Stimulated activated memory B cell treated with anti-CD40 and anti-IgM and Interleukin-4, amounts not matched to agents 10 μg/mL and 1 μg/mL and 100 μg/mL, for 72 hours (primary cell): ENCODE results near the gene CACNA2D2.

ENCODE experiments used
- ATAC-seq: fragments of 150-1000 bp; cut with Tn5 transposase; 2 replicates; pipeline ENCODE4 v1.10.0; 2021
- H3K27ac Mint-ChIP-seq: one replicate; pipeline ENCODE4 v1.8.0; 2022; ENCODE audit warnings: mild to moderate bottlenecking, mixed read lengths
- H3K27me3 Mint-ChIP-seq: one replicate; pipeline ENCODE4 v1.8.0; 2022; ENCODE audit warnings: mixed read lengths
- H3K36me3 Mint-ChIP-seq: one replicate; pipeline ENCODE4 v1.8.0; 2022; ENCODE audit warnings: mixed read lengths
- H3K4me1 Mint-ChIP-seq: one replicate; pipeline ENCODE4 v1.8.0; 2022; ENCODE audit warnings: mixed read lengths
- H3K4me3 Mint-ChIP-seq: one replicate; pipeline ENCODE4 v1.8.0; 2022; ENCODE audit warnings: mild to moderate bottlenecking, moderate library complexity, mixed read lengths
- H3K9me3 Mint-ChIP-seq: one replicate; pipeline ENCODE4 v1.8.0; 2022; ENCODE audit warnings: mixed read lengths

CACNA2D2 gene

DNA sequence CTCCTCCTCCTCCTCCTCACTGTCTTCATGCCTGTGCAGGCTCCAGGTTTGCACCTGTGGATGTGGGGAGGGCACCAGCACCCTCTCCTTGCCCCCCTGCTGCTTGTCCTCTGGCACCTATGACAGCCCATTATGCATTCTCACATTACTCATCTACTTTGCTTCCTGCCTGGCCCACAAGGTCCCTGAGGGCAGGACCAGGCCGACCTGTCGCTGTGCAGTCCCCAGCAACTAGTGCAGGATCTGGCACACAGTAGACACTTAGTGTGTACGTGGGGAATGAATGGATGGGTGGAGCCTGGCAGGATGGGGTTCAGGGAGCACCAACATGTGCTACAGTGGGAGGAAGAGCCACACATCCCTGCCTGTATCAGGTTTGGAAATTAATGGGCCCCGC is 85.8 kb downstream of the CACNA2D2 start:
- H3K36me3 Mint-ChIP-seq = no peaks in the 10 kb centered on the region
- H3K9me3 Mint-ChIP-seq = no peaks in the 10 kb centered on the region
- H3K4me3 Mint-ChIP-seq = no peak overlapping the region
- no peak overlapping the region for H3K27ac Mint-ChIP-seq
- H3K27me3 Mint-ChIP-seq = peaks cover 18% of the 10 kb centered on the region
- ATAC-seq = no peak
- H3K4me1 Mint-ChIP-seq = no peaks in the 10 kb centered on the region

DNA sequence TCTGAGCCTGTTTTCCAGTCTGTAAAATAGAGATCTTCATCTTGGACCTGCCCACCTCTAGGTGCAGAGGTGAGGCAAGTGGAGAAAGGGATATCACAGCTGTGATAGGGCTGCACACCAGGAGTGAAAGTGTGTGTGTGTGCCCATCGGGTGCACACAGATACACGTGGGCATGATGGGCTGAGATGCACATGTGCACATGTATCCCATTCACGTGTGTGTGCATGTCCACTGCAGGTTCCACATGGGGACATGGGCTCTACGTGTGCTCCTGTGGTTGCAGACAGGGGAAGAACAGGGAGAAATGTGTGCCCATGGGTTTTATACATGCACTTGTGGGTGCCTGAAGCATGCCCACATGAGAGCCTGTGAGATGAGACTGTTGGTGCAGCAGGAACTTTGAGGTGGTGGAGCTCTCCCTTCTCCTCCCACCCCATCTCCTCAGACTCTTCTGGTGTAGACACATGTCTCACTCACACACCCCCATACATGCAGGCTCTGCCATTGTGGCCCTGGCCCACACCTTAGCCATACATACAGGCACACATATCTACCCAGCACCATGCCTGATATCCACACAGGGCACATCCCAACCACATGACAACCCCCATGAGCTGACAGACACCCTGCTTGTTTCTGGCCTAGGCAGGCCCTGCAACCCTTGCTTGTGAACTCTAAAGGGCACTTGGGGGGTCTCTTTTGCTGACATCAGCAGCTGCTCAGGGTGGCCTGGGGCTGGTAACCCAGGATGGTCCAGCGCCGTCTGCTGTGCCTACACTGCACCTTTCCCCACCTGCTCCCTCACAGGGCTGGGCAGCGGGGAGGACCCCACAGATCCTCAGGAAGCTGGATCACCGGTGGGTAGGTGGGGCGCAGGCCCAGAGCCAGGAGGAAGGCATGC is 86.4 kb downstream of the CACNA2D2 start:
- H3K9me3 Mint-ChIP-seq = no peaks in the 10 kb centered on the region
- peaks cover 25% of the 10 kb centered on the region for H3K27me3 Mint-ChIP-seq
- no peaks in the 10 kb centered on the region for H3K4me1 Mint-ChIP-seq
- H3K4me3 Mint-ChIP-seq = no peak overlapping the region
- no peak for ATAC-seq
- H3K36me3 Mint-ChIP-seq = no peaks in the 10 kb centered on the region
- no peak overlapping the region for H3K27ac Mint-ChIP-seq

DNA sequence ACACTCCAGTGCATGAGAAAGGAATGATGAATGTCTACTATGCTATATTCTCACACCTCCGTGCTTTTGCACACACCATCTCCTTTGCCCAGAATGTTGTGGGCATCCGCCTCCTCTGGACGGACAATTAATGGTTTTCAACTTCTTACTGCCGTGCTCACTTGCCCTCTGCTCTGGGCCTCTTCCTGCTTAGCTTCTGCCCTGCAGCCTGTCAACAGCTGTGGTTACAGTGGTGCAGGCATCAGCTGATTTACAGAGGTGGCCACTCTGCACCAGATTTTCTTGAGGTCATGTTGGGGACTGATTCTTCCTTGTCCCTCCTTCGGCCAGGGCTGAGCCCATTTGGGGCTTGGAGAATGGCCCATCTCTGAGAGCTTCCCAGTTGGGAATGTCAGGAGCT is 87.6 kb downstream of the CACNA2D2 start:
- peaks cover 36% of the 10 kb centered on the region for H3K27me3 Mint-ChIP-seq
- H3K36me3 Mint-ChIP-seq = no peaks in the 10 kb centered on the region
- no peaks in the 10 kb centered on the region for H3K4me1 Mint-ChIP-seq
- no peak overlapping the region for H3K27ac Mint-ChIP-seq
- no peak overlapping the region for H3K4me3 Mint-ChIP-seq
- ATAC-seq = no peak
- H3K9me3 Mint-ChIP-seq = no peaks in the 10 kb centered on the region

DNA sequence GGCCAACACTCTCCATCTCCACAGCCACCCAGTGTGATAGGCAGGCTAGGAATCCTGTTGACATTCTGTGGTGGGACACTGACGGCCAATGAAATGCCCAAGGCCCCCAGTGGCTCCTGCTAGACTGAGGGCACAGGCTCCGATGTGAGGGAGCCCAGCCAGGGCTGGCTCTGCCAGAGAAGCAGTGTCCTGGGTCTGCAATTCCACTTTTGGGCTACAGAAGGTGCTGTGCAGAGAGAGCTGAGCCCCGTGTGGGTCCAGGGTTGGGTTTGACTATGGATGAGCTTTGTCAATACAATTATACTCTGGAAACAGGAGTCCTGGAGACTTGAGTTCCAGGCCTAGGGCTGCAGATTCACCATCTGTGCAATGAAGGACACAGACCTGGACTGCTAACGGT is 88.4 kb downstream of the CACNA2D2 start:
- no peak overlapping the region for H3K27ac Mint-ChIP-seq
- no peak for ATAC-seq
- no peaks in the 10 kb centered on the region for H3K9me3 Mint-ChIP-seq
- H3K27me3 Mint-ChIP-seq = peaks cover 40% of the 10 kb centered on the region
- H3K4me1 Mint-ChIP-seq = no peaks in the 10 kb centered on the region
- H3K36me3 Mint-ChIP-seq = no peaks in the 10 kb centered on the region
- no peak overlapping the region for H3K4me3 Mint-ChIP-seq

DNA sequence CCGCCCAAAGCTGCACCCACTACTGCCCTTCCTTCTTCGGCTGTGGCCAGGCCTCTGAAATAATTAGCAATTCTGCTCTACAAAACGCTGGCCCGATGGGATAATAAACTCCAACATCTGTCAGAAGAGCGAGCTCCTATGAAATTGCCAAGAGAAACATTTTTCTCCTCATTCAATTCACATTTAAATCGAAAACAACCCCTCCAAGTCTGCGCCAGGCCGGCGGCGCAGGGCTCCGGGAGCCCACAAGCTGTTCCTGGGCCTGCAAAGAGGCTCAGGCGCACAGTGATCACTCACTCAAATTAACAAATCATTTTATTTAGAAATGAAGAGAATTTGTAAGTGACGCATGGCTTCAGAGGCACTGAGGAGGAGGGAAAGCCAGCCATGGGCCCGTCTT is 88.8 kb downstream of the CACNA2D2 start:
- no peak overlapping the region for H3K27ac Mint-ChIP-seq
- H3K4me1 Mint-ChIP-seq = no peaks in the 10 kb centered on the region
- H3K4me3 Mint-ChIP-seq = no peak overlapping the region
- ATAC-seq = no peak
- H3K36me3 Mint-ChIP-seq = no peaks in the 10 kb centered on the region
- H3K9me3 Mint-ChIP-seq = no peaks in the 10 kb centered on the region
- H3K27me3 Mint-ChIP-seq = peaks cover 40% of the 10 kb centered on the region

DNA sequence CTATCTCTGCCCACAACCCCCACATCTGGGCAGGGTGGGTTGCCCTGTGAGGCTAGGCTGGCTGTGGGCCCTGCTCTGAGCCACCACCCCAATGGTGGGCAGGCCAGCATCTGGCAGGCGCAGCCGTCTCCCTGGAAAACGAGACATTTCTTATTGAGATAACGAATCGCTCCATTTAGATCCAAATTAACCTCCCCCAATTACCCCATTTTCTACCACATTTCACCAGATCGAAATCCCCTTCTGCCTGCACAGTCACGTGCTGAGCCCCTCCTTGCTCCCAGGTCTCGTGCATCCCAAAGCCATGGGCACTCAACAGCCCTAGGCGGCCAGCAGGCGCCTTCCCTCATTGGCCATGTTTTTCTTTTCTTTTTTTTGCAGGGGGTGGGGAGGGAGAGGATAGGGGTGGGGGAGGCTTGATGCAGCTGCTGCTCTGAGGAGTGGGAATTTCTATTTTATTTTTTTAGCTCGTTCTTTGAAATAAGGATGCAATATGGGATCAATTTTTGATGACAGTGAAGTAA is 91.1 kb downstream of the CACNA2D2 start:
- Mint-ChIP-seq H3K27ac (no peak overlapping the region), H3K27me3 (peaks cover 36% of the 10 kb centered on the region), H3K4me3 (no peak overlapping the region), H3K4me1 (no peaks in the 10 kb centered on the region), H3K9me3 (no peaks in the 10 kb centered on the region), H3K36me3 (no peaks in the 10 kb centered on the region)
- no peak for ATAC-seq

DNA sequence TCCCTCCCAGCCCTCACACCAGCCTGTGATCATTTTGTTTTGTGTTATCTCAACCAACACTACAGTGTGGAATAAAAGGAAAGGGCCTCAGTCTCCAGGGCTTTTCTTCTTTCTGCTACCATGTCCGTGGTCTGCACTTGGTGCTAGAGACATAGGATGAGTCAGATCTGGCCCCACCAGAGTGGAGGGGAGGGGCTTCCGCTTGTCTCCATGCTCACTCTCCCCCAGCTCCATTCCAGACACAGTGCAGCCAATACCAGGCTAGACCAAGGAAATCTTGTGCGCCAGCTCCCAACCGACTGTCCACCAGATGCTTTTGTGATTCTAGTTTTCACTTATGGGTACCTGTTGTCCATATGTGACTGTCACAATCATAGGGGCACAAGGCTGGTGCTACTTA is 92.2 kb downstream of the CACNA2D2 start:
- H3K9me3 Mint-ChIP-seq = peaks cover 4% of the 10 kb centered on the region
- no peaks in the 10 kb centered on the region for H3K4me1 Mint-ChIP-seq
- no peak overlapping the region for H3K4me3 Mint-ChIP-seq
- H3K27me3 Mint-ChIP-seq = peaks cover 44% of the 10 kb centered on the region
- ATAC-seq = no peak
- H3K27ac Mint-ChIP-seq = no peak overlapping the region
- H3K36me3 Mint-ChIP-seq = no peaks in the 10 kb centered on the region

DNA sequence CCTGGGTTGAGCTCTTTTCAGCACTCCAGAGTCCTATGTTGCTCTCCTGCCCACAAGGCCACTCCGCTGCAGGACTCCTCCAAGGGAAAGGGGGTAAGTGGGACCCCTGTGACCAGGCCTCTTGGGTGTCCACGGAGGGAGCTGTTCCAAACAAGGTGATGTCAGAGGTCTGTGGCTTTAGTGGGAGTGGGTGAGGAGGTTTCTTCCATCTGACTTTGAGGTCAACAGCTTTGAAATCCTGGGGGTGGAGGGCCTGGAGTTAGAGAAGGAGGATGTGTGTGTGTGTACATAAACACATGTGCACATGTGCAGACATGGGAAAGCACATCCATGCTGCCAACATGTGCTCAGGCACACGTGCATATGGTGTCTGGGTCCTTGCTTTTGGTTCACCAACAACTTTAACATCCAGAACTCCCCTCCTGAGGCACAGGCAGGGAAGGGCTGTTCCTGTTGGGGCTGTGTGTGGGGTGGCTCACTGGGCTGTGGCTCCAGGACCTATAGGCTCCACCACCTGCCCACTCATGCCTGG is 92.8 kb downstream of the CACNA2D2 start:
- Mint-ChIP-seq H3K36me3 (no peaks in the 10 kb centered on the region), H3K27me3 (peaks cover 47% of the 10 kb centered on the region), H3K4me3 (no peak overlapping the region), H3K9me3 (peaks cover 4% of the 10 kb centered on the region), H3K4me1 (no peaks in the 10 kb centered on the region), H3K27ac (no peak overlapping the region)
- ATAC-seq = no peak

DNA sequence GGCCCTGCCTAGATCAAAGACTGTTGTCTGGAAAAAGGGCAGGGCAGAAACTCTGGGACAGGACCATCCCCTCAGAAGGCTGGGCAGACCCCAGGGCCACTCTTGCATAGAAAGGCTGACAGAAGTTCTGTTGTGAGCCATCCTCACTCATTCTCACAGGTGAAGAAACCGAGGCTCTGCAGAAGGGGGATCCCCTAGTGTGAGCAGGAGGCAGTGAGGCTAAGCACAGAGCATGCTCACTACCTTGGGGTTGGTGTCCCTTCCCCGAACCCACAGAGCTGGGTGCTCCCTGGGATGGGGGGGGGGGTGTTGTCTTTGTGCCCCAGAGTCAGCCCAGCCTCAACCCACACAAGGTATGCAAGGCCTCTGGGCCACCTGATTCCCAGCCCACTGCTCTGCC is 93.2 kb downstream of the CACNA2D2 start:
- no peak overlapping the region for H3K4me3 Mint-ChIP-seq
- H3K4me1 Mint-ChIP-seq = no peaks in the 10 kb centered on the region
- peaks cover 50% of the 10 kb centered on the region for H3K27me3 Mint-ChIP-seq
- no peak for ATAC-seq
- no peak overlapping the region for H3K27ac Mint-ChIP-seq
- H3K36me3 Mint-ChIP-seq = no peaks in the 10 kb centered on the region
- peaks cover 4% of the 10 kb centered on the region for H3K9me3 Mint-ChIP-seq

DNA sequence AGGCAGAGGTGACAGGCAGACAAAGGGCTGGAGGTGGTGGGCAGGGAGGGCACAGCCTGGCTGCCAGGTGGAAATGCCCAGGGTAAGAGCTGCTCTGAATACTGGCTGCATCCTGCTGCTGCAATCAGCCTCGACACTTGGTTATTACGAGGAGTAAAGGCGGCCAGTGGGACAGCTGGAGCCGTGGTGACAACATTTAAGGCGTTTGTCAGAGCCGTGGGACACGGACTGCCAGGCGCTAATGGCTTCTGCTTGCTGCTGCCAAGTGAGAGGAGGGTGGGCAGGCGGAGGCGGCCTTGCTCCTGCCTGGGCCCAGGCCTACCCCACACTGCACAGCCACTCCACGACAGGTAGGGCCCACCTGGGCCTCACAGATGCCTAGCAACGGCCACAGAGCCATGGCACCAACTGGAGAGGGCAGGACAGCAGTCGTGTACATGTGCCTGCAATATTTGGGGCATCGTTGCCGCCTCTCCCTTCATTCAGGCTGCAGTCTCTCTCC is 94.9 kb downstream of the CACNA2D2 start:
- no peaks in the 10 kb centered on the region for H3K4me1 Mint-ChIP-seq
- peaks cover 67% of the 10 kb centered on the region for H3K27me3 Mint-ChIP-seq
- H3K27ac Mint-ChIP-seq = no peak overlapping the region
- no peak for ATAC-seq
- H3K4me3 Mint-ChIP-seq = no peak overlapping the region
- H3K9me3 Mint-ChIP-seq = peaks cover 4% of the 10 kb centered on the region
- no peaks in the 10 kb centered on the region for H3K36me3 Mint-ChIP-seq

DNA sequence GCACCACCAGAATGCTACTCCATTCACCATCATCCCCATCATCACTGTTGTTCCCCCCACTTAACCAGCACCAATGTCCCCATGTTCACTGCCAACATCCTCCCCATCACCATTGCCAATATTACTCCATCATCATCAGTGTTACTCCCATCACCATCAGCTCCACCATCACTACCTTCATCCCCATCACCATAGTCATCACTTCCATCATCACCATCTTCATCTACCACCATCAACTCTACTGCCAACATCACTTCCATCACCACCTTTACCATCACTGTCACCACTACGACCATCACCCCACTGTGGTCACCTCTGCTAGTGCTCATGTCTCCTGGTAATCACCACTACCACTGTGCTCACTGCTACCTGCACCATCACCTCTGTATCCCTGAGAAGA is 96.9 kb downstream of the CACNA2D2 start:
- H3K9me3 Mint-ChIP-seq = peaks cover 4% of the 10 kb centered on the region
- no peaks in the 10 kb centered on the region for H3K36me3 Mint-ChIP-seq
- no peaks in the 10 kb centered on the region for H3K4me1 Mint-ChIP-seq
- H3K4me3 Mint-ChIP-seq = no peak overlapping the region
- peaks cover 64% of the 10 kb centered on the region for H3K27me3 Mint-ChIP-seq
- H3K27ac Mint-ChIP-seq = no peak overlapping the region
- no peak for ATAC-seq

DNA sequence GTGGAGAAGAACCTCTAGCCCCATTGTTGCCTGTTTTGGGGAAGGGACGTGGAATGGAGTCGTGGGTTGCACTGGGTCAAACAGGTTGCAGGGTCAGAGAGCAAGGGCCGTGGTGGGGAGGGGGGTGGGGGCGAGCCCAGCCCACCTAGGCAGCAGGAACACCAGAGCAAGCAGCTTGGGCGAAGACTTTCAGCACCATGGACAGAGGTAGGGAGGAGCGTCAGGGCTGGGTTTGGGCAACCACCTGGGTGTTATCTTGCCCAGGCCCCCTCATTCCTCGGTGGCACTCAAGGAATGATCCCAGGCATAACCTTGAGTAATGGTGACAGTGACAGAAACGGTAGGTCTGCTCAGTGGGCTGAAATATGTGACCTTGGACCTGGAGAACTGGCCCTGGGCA is 98.2 kb downstream of the CACNA2D2 start:
- Mint-ChIP-seq H3K9me3 (peaks cover 4% of the 10 kb centered on the region), H3K27ac (no peak overlapping the region), H3K27me3 (peaks cover 52% of the 10 kb centered on the region), H3K36me3 (no peaks in the 10 kb centered on the region), H3K4me3 (no peak overlapping the region), H3K4me1 (no peaks in the 10 kb centered on the region)
- ATAC-seq = no peak

DNA sequence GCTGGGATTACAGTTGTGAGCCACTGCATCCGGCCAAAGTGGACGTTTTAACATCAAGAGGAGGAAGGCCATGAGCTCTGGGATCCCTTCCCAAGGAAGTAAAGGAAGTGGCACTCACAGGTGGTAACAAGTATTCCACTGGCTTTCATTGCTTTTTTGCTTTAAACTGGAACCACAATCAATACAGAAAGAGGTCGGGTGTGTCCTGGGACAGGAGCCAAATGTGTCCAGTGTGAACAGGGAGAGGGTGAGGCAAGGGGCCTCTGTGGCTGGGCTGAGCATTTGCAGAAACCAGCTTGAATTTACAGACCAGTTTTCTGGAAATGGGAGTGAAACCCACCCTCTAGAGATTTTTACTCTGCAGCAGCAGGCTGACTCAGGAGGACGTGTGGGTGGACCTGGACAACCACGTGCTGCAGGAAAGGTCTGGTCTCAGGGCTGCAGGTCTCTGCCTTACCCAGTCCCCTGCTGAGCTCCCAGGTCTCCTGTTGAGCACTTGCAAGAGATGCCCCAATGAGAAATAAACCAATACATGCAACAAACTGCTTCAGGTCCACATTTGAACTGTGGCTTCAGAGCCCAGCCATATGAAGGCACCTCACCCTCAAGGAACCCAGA is 101.3 kb downstream of the CACNA2D2 start:
- no peaks in the 10 kb centered on the region for H3K36me3 Mint-ChIP-seq
- no peak overlapping the region for H3K27ac Mint-ChIP-seq
- H3K4me1 Mint-ChIP-seq = no peaks in the 10 kb centered on the region

DNA sequence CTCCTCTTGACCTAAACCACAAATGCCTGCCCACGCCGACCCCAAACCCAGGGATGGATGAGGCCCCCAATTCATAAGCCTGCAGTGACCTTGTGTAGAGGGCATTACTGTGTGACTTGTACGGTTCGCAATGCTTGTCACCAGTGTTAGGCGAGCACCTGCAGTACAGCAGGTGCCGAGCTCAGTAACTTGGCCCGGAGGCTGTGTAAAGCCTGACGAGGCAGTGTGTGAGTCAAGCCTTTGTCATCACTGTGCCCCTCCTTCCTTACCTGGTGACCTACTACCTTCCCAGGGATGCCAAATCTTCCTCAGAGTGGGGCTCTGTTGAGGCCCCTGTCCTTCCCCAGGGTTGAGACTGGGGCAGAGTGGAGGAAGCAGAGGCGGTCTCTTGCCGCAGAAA is 106.9 kb downstream of the CACNA2D2 start:
- no peaks in the 10 kb centered on the region for H3K4me1 Mint-ChIP-seq
- H3K4me3 Mint-ChIP-seq = no peak overlapping the region
- no peaks in the 10 kb centered on the region for H3K9me3 Mint-ChIP-seq
- no peaks in the 10 kb centered on the region for H3K36me3 Mint-ChIP-seq
- H3K27ac Mint-ChIP-seq = no peak overlapping the region
- H3K27me3 Mint-ChIP-seq = peaks cover 23% of the 10 kb centered on the region
- no peak for ATAC-seq

More for the DNA sequence above, 101.3 kb downstream of the CACNA2D2 start:
- ATAC-seq = no peak
- Mint-ChIP-seq H3K27me3 (peaks cover 46% of the 10 kb centered on the region), H3K9me3 (peaks cover 4% of the 10 kb centered on the region), H3K4me3 (no peak overlapping the region)

DNA sequence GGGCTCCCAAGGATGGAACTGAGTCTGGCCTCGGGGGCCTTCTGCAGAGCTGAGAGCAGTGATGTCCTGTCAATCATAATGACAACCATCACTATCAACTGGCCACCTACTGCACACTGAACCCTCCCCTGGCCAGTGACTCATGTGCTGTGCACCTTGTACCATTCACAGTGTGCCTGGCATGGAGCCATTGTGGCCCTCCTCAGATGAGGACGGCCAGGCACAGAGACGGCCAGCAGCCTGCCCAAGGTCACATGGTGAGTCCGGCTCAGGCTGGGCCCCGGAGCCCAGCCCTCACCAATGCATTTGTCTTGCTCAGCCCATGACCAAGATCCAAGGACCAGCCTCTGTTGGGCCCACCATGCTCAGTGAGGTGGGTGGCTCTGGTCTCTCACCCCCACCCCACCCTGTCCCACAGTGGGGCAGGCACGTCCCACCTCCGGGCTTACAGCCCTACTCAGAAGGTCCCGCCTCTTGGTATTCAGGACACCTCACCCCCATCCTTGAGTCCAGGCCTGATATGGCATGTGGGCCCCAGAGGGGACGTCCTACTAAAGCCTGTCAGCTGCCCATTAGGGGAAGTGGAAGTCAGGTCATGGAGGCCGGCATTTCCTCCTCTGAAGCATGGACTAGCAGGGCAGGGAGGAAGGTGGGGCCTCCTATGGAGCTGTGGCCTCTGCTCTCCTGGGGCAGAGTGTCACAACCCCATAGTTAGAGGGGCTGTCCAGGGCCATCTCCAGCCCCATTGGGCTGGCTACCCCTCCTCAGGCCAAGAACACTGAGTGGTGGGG is 108.2 kb downstream of the CACNA2D2 start:
- Mint-ChIP-seq H3K36me3 (no peaks in the 10 kb centered on the region), H3K4me3 (no peak overlapping the region), H3K9me3 (no peaks in the 10 kb centered on the region), H3K4me1 (no peaks in the 10 kb centered on the region), H3K27me3 (peaks cover 23% of the 10 kb centered on the region), H3K27ac (no peak overlapping the region)
- ATAC-seq = no peak
